Thyroid gland (tissue), 4 donors: ENCODE results near the gene RPS15. TPM values are rescaled to one million over a fixed set of nuclear protein-coding genes. Genes with fewer than 3 reads are reported as not detected.

Experiments used
- DNase-seq, 2 donors: peaks; one replicate each; pipeline ENCODE4 v3.0.0-alpha.2; 2019
- H3K27ac ChIP-seq, 3 donors: fragments of 200-600 bp; sonication (generic); 1 replicate in 2 of 3; 2 replicates in 1 of 3; pipeline ENCODE4 v1.5.1; 2016 to 2019; ENCODE audit warnings: mild to moderate bottlenecking in 1 of 3, moderate library complexity in 1 of 3
- H3K27me3 ChIP-seq: fragments of 200-600 bp; sonication (generic); one replicate; pipeline ENCODE4 v1.5.1; 2019
- H3K36me3 ChIP-seq, 2 donors: fragments of 200-600 bp; sonication (generic); one replicate each; pipeline ENCODE4 v1.5.1; 2016 to 2019
- H3K4me1 ChIP-seq, 2 donors: fragments of 200-600 bp; sonication (generic); one replicate each; pipeline ENCODE4 v1.5.1; 2017 to 2019
- H3K4me3 ChIP-seq, 3 donors: fragments of 200-600 bp; sonication (generic); replicated peaks in 1 of 3; 1 replicate in 2 of 3; 2 replicates in 1 of 3; pipeline ENCODE4 v1.5.1; 2016; ENCODE audit warnings: mild to moderate bottlenecking in 1 of 3
- H3K9me3 ChIP-seq: fragments of 200-600 bp; sonication (generic); one replicate; pipeline ENCODE4 v1.5.1; 2017
- POLR2A ChIP-seq, 2 donors: fragments of 450-650 bp; IDR thresholded peaks; one replicate each; pipeline ENCODE4 v1.6.1; 2017; ENCODE audit warnings: antibody characterized with exemption in 2 of 2, mild to moderate bottlenecking in 2 of 2, moderate library complexity in 1 of 2
- WGBS, 2 donors: methylation state at CpG; one replicate each; pipeline ENCODE4 v1.1.5; 2017; 5-methylcytosine and 5-hydroxymethylcytosine counted together
- intact Hi-C: fragments of 100-400 bp; cut with DNase I; formaldehyde crosslinking; loops from one replicate; pipeline ENCODE4 v1.15.1; 2023
- total RNA-seq, 4 donors: library from RNA; depleted of rRNA; stranded (reverse); fragments of >200 nt; gene quantifications; one replicate each; pipeline ENCODE4 v1.2.3, GENCODE V29; 2016
- TF ChIP-seq, protein P1 (sequence below), 6 experiments: fragments of 200-600 bp in 3 of 6; fragments of 450-650 bp in 3 of 6; sonication (generic) in 3 of 6; IDR thresholded peaks; one replicate each; pipeline ENCODE4 v1.5.1; 2016 to 2019; ENCODE audit warnings: antibody characterized with exemption in 6 of 6, mild to moderate bottlenecking in 2 of 6, inconsistent platforms in 1 of 6, moderate library complexity in 1 of 6

The RPS15 gene
- total RNA-seq, 4 donors from 2014 or later, result 1,760 to 2,977 (median 2,488) TPM

DNA sequence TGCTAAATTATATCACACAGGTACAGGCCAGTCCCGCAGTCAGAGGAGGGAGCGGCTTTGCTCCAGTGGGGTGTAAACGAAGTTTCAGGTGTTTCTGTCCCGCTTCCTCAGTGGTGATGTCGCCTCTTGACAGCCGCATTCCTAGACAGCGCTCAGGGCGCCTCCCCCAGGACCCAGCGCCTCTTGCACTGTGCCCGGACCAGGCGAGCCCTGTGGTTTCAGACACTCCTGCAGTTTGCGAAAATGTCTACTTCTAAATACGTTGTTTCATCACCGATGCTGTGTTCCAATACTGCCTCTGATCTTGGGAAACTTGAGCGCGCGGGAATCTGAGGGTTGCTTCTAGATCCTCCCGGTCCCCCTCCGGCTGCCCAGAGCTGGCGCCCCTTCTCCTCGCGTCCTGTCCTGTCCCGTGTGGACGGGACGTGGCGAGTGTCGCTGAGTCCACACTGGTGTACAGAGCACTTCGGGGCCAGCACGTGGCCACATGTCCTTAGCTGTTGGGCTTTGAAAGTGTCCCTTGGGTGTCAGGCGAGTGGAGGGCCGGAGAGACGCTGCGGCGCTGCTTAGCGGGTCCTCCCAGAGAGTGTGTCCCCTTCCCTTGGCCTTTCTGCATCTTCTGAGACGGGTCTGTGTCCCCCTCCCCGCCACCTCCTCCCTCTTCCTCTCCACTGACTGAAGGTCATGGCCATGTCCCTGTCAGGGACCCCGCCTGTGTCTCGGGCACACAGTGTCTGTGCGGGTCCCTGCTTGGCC lies 14.6 kb upstream of the RPS15 start:
- H3K27me3 ChIP-seq, result no peaks in the 10 kb centered on the region
- H3K4me3 ChIP-seq, result no peak overlapping the region
- TF ChIP-seq, protein P1, sequence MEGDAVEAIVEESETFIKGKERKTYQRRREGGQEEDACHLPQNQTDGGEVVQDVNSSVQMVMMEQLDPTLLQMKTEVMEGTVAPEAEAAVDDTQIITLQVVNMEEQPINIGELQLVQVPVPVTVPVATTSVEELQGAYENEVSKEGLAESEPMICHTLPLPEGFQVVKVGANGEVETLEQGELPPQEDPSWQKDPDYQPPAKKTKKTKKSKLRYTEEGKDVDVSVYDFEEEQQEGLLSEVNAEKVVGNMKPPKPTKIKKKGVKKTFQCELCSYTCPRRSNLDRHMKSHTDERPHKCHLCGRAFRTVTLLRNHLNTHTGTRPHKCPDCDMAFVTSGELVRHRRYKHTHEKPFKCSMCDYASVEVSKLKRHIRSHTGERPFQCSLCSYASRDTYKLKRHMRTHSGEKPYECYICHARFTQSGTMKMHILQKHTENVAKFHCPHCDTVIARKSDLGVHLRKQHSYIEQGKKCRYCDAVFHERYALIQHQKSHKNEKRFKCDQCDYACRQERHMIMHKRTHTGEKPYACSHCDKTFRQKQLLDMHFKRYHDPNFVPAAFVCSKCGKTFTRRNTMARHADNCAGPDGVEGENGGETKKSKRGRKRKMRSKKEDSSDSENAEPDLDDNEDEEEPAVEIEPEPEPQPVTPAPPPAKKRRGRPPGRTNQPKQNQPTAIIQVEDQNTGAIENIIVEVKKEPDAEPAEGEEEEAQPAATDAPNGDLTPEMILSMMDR (IDR thresholded peaks at IDR 0.05), result no peak
- no peak for TF ChIP-seq POLR2A (IDR thresholded peaks at IDR 0.05)
- intact Hi-C loops, result no loop called here
- DNase-seq, result no peak
- peaks cover 59 to 61% of the 10 kb centered on the region in 2 donors for H3K36me3 ChIP-seq
- H3K4me1 ChIP-seq, result no peaks in the 10 kb centered on the region
- H3K9me3 ChIP-seq, result no peaks in the 10 kb centered on the region
- 94 to 95% methylated on average over 40 of the region's 40 CpGs for WGBS, 2 donors
- H3K27ac ChIP-seq, result no peak overlapping the region

- 66 to 75% methylated on average over 42 of the region's 42 CpGs for whole genome bisulfite sequencing, 2 donors
- intact Hi-C loops, result no loop called here
- no peak overlapping the region for H3K4me3 ChIP-seq
- H3K27me3 ChIP-seq, result no peaks in the 10 kb centered on the region
- H3K36me3 ChIP-seq, result peaks cover 60 to 61% of the 10 kb centered on the region in 2 donors
- no peak overlapping the region for H3K27ac ChIP-seq
- H3K4me1 ChIP-seq, result no peaks in the 10 kb centered on the region
- no peaks in the 10 kb centered on the region for H3K9me3 ChIP-seq
- DNase-seq, result no peak
- TF ChIP-seq, protein P1 (IDR thresholded peaks at IDR 0.05), result no peak
- TF ChIP-seq POLR2A (IDR thresholded peaks at IDR 0.05), result no peak
Observed at GRCh38 chr19:1424192-1424955, 13.8 kb upstream of the RPS15 start.

DNA sequence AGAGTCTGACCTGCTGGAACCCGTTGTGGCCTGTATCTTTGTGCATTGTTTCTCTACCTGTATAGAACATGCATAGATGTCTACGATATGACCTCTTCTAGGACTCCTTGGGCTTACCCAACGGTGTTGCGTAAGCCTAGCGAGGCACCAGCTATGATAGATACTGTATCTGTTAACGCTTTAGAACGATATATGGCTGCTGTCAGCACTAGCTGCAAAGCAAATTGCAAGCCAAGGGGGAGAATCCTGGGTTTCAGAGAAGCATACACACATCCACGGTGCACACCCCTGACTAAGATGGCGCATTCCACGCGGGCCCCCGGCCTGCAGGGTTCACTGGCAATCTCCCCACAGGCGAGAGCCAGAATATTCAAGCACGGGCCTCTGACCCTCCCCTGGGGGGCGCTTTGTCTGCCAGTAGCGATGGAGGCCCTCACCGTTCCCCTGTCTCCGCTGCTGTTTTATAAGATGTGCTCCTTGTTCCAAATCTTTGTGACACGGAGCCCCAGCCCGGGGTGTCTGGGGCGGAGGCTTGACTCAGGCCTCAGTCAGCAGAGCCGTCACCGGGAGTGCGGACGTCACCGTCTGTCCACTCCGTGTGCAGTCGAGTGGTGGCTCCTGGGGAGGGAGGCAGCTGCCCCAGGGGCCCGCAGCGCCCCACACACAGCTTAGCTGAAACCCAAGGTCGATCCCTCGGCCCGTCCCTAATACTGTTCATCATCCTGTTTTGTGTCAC lies 12.9 kb upstream of the RPS15 start:
- H3K4me3 ChIP-seq, result no peak overlapping the region
- peaks cover 63 to 66% of the 10 kb centered on the region in 2 donors for H3K36me3 ChIP-seq
- no peak overlapping the region for H3K27ac ChIP-seq
- H3K27me3 ChIP-seq, result no peaks in the 10 kb centered on the region
- intact Hi-C loops, result no loop called here
- H3K4me1 ChIP-seq, result no peaks in the 10 kb centered on the region
- no peaks in the 10 kb centered on the region for H3K9me3 ChIP-seq
- DNase-seq, result no peak
- 88 to 91% methylated on average over 32 to 33 of the region's 33 CpGs for WGBS, 2 donors
- no peak for TF ChIP-seq POLR2A (IDR thresholded peaks at IDR 0.05)
- TF ChIP-seq, protein P1 (IDR thresholded peaks at IDR 0.05), result no peak

DNA sequence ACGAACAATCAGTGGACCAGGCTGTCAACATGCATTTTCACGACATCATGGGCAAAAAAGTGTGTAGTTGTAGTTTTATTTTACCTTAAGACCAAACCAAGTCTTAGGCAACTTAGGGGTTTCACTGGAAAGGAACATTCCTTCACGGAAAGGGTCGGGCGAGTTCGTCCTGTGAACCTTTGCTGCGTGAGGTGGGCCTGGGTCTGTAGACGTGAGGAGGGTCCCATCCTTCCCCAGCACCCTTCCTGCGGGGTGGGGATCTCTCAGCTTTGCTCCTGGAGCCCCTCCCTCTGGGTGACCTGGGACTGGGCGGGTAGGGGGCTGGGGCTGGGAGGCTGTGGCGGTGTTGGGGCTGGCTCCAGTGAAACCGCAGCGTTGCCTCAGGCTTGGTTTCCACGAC lies 12.3 kb upstream of the RPS15 start:
- DNase-seq, result no peak
- intact Hi-C loops, result no loop called here
- H3K27ac ChIP-seq, result no peak overlapping the region
- TF ChIP-seq, protein P1 (IDR thresholded peaks at IDR 0.05), result no peak
- TF ChIP-seq POLR2A (IDR thresholded peaks at IDR 0.05), result no peak
- peaks cover 60 to 64% of the 10 kb centered on the region in 2 donors for H3K36me3 ChIP-seq
- no peaks in the 10 kb centered on the region for H3K4me1 ChIP-seq
- H3K9me3 ChIP-seq, result no peaks in the 10 kb centered on the region
- H3K27me3 ChIP-seq, result no peaks in the 10 kb centered on the region
- no peak overlapping the region for H3K4me3 ChIP-seq
- 90 to 94% methylated on average over 14 of the region's 14 CpGs for WGBS, 2 donors
